ENCODE measurements around the gene CDH12. TPM values are rescaled to one million over a fixed set of nuclear protein-coding genes. Genes with fewer than 3 reads are reported as not detected.
"Not testable (repeated sequence)": the region's sequence is repeated elsewhere in the genome, so short reads cannot be mapped to it uniquely, and the experiment has no call there.

CDH12 gene
- total and polyA plus RNA-seq, 2 experiments from 2014 or later: not detected

- Histone ChIP-seq H3K4me3 (no peak overlapping the region), H3K4me1 (ENCODE audit: insufficient read depth) (no peaks in the 10 kb centered on the region), H3F3A (ENCODE audit: insufficient read depth) (no peaks in the 10 kb centered on the region), H2AFZ (no peak overlapping the region), H3K9me3 (ENCODE audit: low read depth) (no peaks in the 10 kb centered on the region), H3K9me2 (ENCODE audit: insufficient read depth) (no peaks in the 10 kb centered on the region), H3K36me3 (ENCODE audit: low read depth) (no peaks in the 10 kb centered on the region), H3K4me2 (ENCODE audit: unreplicated experiment) (no peak overlapping the region), H3K27ac (no peak overlapping the region), H3K27me3 (replicated peaks; ENCODE audit: insufficient read depth) (no peaks in the 10 kb centered on the region), H3K9ac (no peak overlapping the region), H4K20me1 (ENCODE audit: insufficient read depth) (no peaks in the 10 kb centered on the region), H3K79me2 (ENCODE audit: insufficient read depth) (no peaks in the 10 kb centered on the region)
- in situ Hi-C loops (cut with MboI): no loop called here
- TF ChIP-seq EZH2phosphoT487 (IDR thresholded peaks at IDR 0.05; ENCODE audit: insufficient read depth, low read depth): no peak
- TF ChIP-seq EZH2 (IDR thresholded peaks at IDR 0.05; ENCODE audit: insufficient read depth, poor library complexity, severe bottlenecking): no peak
- no peak for DNase-seq
Measured at GRCh38 chr5:22611327-22611726, 241.8 kb downstream of the CDH12 start.

- H3K27me3 ChIP-seq (replicated peaks; ENCODE audit: insufficient read depth); H3K36me3 ChIP-seq (ENCODE audit: low read depth); H4K20me1 ChIP-seq (ENCODE audit: insufficient read depth); H3K9me2 ChIP-seq (ENCODE audit: insufficient read depth); in situ Hi-C loops (cut with MboI); H3F3A ChIP-seq (ENCODE audit: insufficient read depth); H2AFZ ChIP-seq; H3K4me2 ChIP-seq (ENCODE audit: unreplicated experiment); H3K4me3 ChIP-seq; H3K79me2 ChIP-seq (ENCODE audit: insufficient read depth); H3K9ac ChIP-seq; H3K27ac ChIP-seq; H3K4me1 ChIP-seq (ENCODE audit: insufficient read depth); DNase-seq; H3K9me3 ChIP-seq (ENCODE audit: low read depth): not testable (repeated sequence)
- 17 to 18% methylated on average over 5 of the region's 5 CpGs for WGBS, 2 experiments (ENCODE audit: low coverage in 1 of 2, low lambda C conversion rate in 2 of 2, missing lambda C conversion rate in 2 of 2)
Measured at GRCh38 chr5:22607498-22607897, 245.6 kb downstream of the CDH12 start.

- Histone ChIP-seq H3K36me3 (ENCODE audit: low read depth) (no peaks in the 10 kb centered on the region), H3K9me2 (ENCODE audit: insufficient read depth) (no peaks in the 10 kb centered on the region), H3K9me3 (ENCODE audit: low read depth) (no peaks in the 10 kb centered on the region), H4K20me1 (ENCODE audit: insufficient read depth) (no peaks in the 10 kb centered on the region), H3F3A (ENCODE audit: insufficient read depth) (no peaks in the 10 kb centered on the region), H3K4me2 (ENCODE audit: unreplicated experiment) (no peak overlapping the region), H3K79me2 (ENCODE audit: insufficient read depth) (no peaks in the 10 kb centered on the region), H3K27me3 (replicated peaks; ENCODE audit: insufficient read depth) (no peaks in the 10 kb centered on the region), H2AFZ (no peak overlapping the region), H3K27ac (no peak overlapping the region), H3K4me3 (no peak overlapping the region), H3K9ac (no peak overlapping the region), H3K4me1 (ENCODE audit: insufficient read depth) (no peaks in the 10 kb centered on the region)
- WGBS, 2 experiments (ENCODE audit: low coverage in 1 of 2, low lambda C conversion rate in 2 of 2, missing lambda C conversion rate in 2 of 2): 35 to 48% methylated on average over 3 of the region's 3 CpGs
- DNase-seq: no peak
- in situ Hi-C loops (cut with MboI): no loop called here
- TF ChIP-seq EZH2 (IDR thresholded peaks at IDR 0.05; ENCODE audit: insufficient read depth, poor library complexity, severe bottlenecking) (no peak), EZH2phosphoT487 (IDR thresholded peaks at IDR 0.05; ENCODE audit: insufficient read depth, low read depth) (no peak)
Measured at GRCh38 chr5:22605473-22605872, 247.7 kb downstream of the CDH12 start.

GRCh38 chr5:22604711-22605110, 248.4 kb downstream of the CDH12 start:
- Histone ChIP-seq H3K9me3 (ENCODE audit: low read depth) (no peaks in the 10 kb centered on the region), H3K36me3 (ENCODE audit: low read depth) (no peaks in the 10 kb centered on the region), H3K4me3 (no peak overlapping the region), H3K27ac (no peak overlapping the region), H4K20me1 (ENCODE audit: insufficient read depth) (no peaks in the 10 kb centered on the region), H3F3A (ENCODE audit: insufficient read depth) (no peaks in the 10 kb centered on the region), H3K4me2 (ENCODE audit: unreplicated experiment) (no peak overlapping the region), H3K27me3 (replicated peaks; ENCODE audit: insufficient read depth) (no peaks in the 10 kb centered on the region), H3K9me2 (ENCODE audit: insufficient read depth) (no peaks in the 10 kb centered on the region), H3K9ac (no peak overlapping the region), H3K79me2 (ENCODE audit: insufficient read depth) (no peaks in the 10 kb centered on the region), H2AFZ (no peak overlapping the region), H3K4me1 (ENCODE audit: insufficient read depth) (no peaks in the 10 kb centered on the region)
- in situ Hi-C loops (cut with MboI): no loop called here
- TF ChIP-seq EZH2 (IDR thresholded peaks at IDR 0.05; ENCODE audit: insufficient read depth, poor library complexity, severe bottlenecking) (no peak), EZH2phosphoT487 (IDR thresholded peaks at IDR 0.05; ENCODE audit: insufficient read depth, low read depth) (no peak)
- DNase-seq: no peak

GRCh38 chr5:22598796-22599195, 254.3 kb downstream of the CDH12 start:
- no peak for TF ChIP-seq EZH2phosphoT487 (IDR thresholded peaks at IDR 0.05; ENCODE audit: insufficient read depth, low read depth)
- TF ChIP-seq EZH2 (IDR thresholded peaks at IDR 0.05; ENCODE audit: insufficient read depth, poor library complexity, severe bottlenecking): no peak
- WGBS, 2 experiments (ENCODE audit: low coverage in 1 of 2, low lambda C conversion rate in 2 of 2, missing lambda C conversion rate in 2 of 2): 93 to 97% methylated on average over 2 of the region's 2 CpGs
- in situ Hi-C loops (cut with MboI): no loop called here
- no peaks in the 10 kb centered on the region for H3K9me3 ChIP-seq (ENCODE audit: low read depth)
- no peak for DNase-seq
- no peaks in the 10 kb centered on the region for H3K9me2 ChIP-seq (ENCODE audit: insufficient read depth)
- H3F3A ChIP-seq (ENCODE audit: insufficient read depth): peaks cover 4% of the 10 kb centered on the region
- H3K79me2 ChIP-seq (ENCODE audit: insufficient read depth): no peaks in the 10 kb centered on the region
- no peak overlapping the region for H3K9ac ChIP-seq
- no peak overlapping the region for H3K4me3 ChIP-seq
- no peak overlapping the region for H2AFZ ChIP-seq
- no peak overlapping the region for H3K27ac ChIP-seq
- no peaks in the 10 kb centered on the region for H3K36me3 ChIP-seq (ENCODE audit: low read depth)
- no peaks in the 10 kb centered on the region for H3K27me3 ChIP-seq (replicated peaks; ENCODE audit: insufficient read depth)
- H3K4me2 ChIP-seq (ENCODE audit: unreplicated experiment): no peak overlapping the region
- H3K4me1 ChIP-seq (ENCODE audit: insufficient read depth): peaks cover 14% of the 10 kb centered on the region
- no peaks in the 10 kb centered on the region for H4K20me1 ChIP-seq (ENCODE audit: insufficient read depth)
